ENCODE measurements around the gene RHBDD1. TPM values are rescaled to one million over a fixed set of nuclear protein-coding genes. Genes with fewer than 3 reads are reported as not detected.

RHBDD1 gene
- total RNA-seq, 6 donors from 2014 or later = 2.6 to 40.2 (median 14.5) TPM

DNA sequence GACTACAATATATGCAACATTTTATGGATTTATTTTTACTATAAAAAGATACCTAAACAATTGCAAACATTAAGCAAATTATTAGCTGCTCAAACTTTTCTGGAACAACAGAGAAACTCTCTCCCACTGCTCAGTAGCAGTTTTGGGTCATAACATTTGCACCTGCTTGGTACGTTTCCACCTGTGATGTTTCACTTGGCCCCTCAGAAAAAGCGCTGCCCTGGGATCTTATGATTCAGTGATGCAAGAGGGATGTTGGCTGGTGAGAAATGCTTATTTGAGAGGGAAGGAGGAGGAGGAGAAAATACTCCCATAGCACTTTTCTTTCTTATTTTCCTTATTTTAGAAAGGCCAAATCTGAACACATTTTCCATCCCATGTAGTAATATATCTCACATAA is 45.4 kb upstream of the RHBDD1 start:
- no peaks in the 10 kb centered on the region for H3K36me3 ChIP-seq
- no peaks in the 10 kb centered on the region for H3K27me3 ChIP-seq
- peak overlapping the region; percentile 88 to 92 (median 89) for H3K27ac ChIP-seq
- H3K4me3 ChIP-seq = peak overlapping the region in 1 of 4 donors; percentile 91
- TF ChIP-seq POLR2AphosphoS5 (IDR thresholded peaks at IDR 0.05) = no peak
- TF ChIP-seq EP300 (IDR thresholded peaks at IDR 0.05) = no peak
- no peak for TF ChIP-seq POLR2A (IDR thresholded peaks at IDR 0.05)
- TF ChIP-seq, protein P1, sequence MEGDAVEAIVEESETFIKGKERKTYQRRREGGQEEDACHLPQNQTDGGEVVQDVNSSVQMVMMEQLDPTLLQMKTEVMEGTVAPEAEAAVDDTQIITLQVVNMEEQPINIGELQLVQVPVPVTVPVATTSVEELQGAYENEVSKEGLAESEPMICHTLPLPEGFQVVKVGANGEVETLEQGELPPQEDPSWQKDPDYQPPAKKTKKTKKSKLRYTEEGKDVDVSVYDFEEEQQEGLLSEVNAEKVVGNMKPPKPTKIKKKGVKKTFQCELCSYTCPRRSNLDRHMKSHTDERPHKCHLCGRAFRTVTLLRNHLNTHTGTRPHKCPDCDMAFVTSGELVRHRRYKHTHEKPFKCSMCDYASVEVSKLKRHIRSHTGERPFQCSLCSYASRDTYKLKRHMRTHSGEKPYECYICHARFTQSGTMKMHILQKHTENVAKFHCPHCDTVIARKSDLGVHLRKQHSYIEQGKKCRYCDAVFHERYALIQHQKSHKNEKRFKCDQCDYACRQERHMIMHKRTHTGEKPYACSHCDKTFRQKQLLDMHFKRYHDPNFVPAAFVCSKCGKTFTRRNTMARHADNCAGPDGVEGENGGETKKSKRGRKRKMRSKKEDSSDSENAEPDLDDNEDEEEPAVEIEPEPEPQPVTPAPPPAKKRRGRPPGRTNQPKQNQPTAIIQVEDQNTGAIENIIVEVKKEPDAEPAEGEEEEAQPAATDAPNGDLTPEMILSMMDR (IDR thresholded peaks at IDR 0.05) = no peak
- no peaks in the 10 kb centered on the region for H3K9me3 ChIP-seq
- ATAC-seq (ENCODE audit: low FRiP score in 2 of 2) = no peak
- DNase-seq = no peak
- 85 to 94% methylated on average over 2 of the region's 2 CpGs for WGBS, 2 donors
- peaks cover 29 to 48% (median 34%) of the 10 kb centered on the region in 4 donors for H3K4me1 ChIP-seq

DNA sequence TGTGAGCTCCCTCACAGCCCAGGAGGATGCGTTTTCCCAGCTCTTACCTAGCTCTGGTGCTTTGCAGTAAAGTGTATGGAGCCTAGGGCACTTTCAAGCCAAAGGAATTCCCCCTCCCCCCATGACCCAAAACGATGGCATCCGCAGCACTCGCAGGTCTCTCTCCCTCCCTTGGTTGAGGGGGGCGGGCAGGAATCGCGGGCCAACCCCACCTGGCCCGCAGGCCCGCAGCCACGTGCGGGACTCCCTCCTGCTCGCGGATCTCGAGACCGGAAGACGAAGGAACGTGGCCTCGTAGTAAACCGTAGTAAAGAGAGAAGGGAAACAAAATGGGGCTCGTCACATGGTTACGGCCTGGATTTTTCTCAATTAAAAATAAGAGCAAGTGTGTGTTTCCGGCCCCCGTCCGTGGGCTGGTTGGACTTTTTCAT is 44.8 kb upstream of the RHBDD1 start:
- DNase-seq (no peak), ATAC-seq (ENCODE audit: low FRiP score in 2 of 2) (peak; percentile 64 to 69)
- TF ChIP-seq, protein P1 (IDR thresholded peaks at IDR 0.05) = no peak
- TF ChIP-seq POLR2AphosphoS5 (IDR thresholded peaks at IDR 0.05) = peak; percentile 15 to 30
- Histone ChIP-seq H3K27me3 (no peaks in the 10 kb centered on the region), H3K36me3 (peaks cover 0 to under 1% (median 0%) of the 10 kb centered on the region in 4 donors), H3K4me3 (peak overlapping the region; percentile 26 to 91 (median 64)), H3K9me3 (no peaks in the 10 kb centered on the region), H3K4me1 (peaks cover 32 to 55% (median 40%) of the 10 kb centered on the region in 4 donors), H3K27ac (peak overlapping the region; percentile 88 to 92 (median 89))
- WGBS, 2 donors = 1 to 4% methylated on average over 20 to 24 of the region's 24 CpGs

DNA sequence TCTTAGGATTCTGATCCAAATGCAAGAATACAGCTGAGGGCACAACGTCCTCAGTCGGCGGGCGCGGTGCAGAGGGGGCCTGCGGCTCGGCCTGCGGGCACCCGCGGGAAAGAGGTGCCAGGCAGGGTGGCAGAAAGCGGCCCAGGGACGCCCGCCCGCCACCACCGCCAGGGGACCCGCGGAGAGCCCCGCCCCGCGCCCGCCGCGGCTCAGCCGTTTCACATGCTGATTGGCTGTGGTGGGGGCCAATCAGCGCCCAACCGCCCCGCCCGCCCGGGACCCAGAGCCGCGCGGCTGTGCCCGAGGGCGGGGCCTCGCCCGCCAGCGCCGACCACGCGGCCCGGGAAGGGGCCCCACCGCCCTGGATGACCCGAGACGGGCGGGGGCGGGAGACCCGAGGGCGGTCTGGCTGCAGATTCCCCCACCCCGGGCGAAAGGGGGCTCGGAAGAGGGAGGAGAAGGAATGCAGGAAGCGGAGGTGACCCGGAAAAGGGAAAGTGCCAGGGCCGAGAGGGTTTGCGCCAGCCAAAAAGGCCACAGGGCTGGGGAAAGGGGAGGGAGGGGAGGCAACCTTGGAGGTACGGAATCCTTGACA is 44.3 kb upstream of the RHBDD1 start:
- TF ChIP-seq POLR2AphosphoS5 (IDR thresholded peaks at IDR 0.05) (peak in 1 of 2 donors; percentile 28), EP300 (IDR thresholded peaks at IDR 0.05) (no peak), POLR2A (IDR thresholded peaks at IDR 0.05) (peak in 3 of 4 donors; percentile 19 to 83 (median 48))
- TF ChIP-seq, protein P1 (IDR thresholded peaks at IDR 0.05) = peak; percentile 62 to 91 (median 86)
- Histone ChIP-seq H3K4me3 (peak overlapping the region; percentile 57 to 91 (median 70)), H3K27ac (peak overlapping the region; percentile 88 to 92 (median 89)), H3K4me1 (peaks cover 32 to 60% (median 44%) of the 10 kb centered on the region in 4 donors), H3K9me3 (no peaks in the 10 kb centered on the region), H3K27me3 (no peaks in the 10 kb centered on the region), H3K36me3 (peaks cover 0 to 4% (median 0%) of the 10 kb centered on the region in 4 donors)
- 1% methylated on average over 19 to 33 of the region's 56 CpGs for WGBS, 2 donors
- DNase-seq (peak; percentile 91 to 99), ATAC-seq (ENCODE audit: low FRiP score in 2 of 2) (peak; percentile 96 to 99)

DNA sequence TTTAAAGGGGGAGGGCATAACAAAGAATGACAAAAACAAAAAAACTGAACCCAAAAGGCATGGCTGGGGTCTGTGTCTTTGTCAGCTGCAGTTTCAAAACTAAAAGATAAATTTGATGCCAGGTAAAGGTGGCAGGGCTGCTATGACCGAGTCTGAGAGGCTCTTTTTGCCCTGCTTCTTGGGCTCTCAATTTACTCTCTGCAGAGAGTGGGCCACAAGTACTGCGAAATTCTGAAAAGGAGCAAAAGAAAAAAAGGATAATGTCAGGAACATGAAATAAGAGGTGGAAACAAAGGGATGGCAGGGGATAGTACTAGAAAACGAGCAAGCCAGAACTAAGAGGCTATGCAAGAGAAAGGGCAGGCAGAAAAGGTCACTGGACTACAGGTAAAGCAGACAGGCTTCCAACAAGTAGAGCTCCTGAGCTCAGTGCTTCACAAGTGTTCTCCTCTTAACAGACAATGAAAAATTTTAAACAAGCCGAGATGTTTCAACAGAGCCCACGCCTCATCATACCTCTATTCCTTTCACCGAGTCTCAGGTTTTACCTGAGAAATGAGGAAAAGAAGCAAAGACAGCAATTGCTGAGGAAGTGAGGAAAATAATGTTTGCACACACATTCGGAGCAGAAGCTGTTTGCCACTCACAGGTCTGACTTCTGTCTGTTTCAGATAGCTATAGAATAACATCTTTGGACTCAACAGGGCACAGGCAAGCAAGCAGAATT is 43.5 kb upstream of the RHBDD1 start:
- no peak for DNase-seq
- TF ChIP-seq EP300 (IDR thresholded peaks at IDR 0.05) (no peak), POLR2AphosphoS5 (IDR thresholded peaks at IDR 0.05) (no peak), POLR2A (IDR thresholded peaks at IDR 0.05) (no peak)
- TF ChIP-seq, protein P1 (IDR thresholded peaks at IDR 0.05) = no peak
- Histone ChIP-seq H3K36me3 (peaks cover 0 to 4% (median 0%) of the 10 kb centered on the region in 4 donors), H3K27ac (peak overlapping the region; percentile 88 to 92 (median 89)), H3K27me3 (no peaks in the 10 kb centered on the region), H3K4me1 (peaks cover 32 to 63% (median 44%) of the 10 kb centered on the region in 4 donors), H3K4me3 (peak overlapping the region; percentile 57 to 91 (median 70)), H3K9me3 (no peaks in the 10 kb centered on the region)
- 52 to 54% methylated on average over 7 of the region's 7 CpGs for WGBS, 2 donors
- ATAC-seq (ENCODE audit: low FRiP score in 2 of 2) = no peak
